CD4-positive, alpha-beta T cell treated with Interleukin-15 for 1 hour (primary cell): Measurements from ENCODE around the gene KCTD14.
"Not testable (repeated sequence)": the region's sequence is repeated elsewhere in the genome, so short reads cannot be mapped to it uniquely, and the experiment has no call there.

ENCODE experiments used
- DNase-seq: peaks from one replicate; pipeline ENCODE4 v3.0.0-alpha.2; 2020

KCTD14 gene

GRCh38 chr11:78020246-78020645, 2.8 kb downstream of the KCTD14 start:
- DNase-seq = no peak

GRCh38 chr11:78019808-78020207, 3.3 kb downstream of the KCTD14 start:
- DNase-seq = no peak

GRCh38 chr11:78015878-78016277, 7.2 kb downstream of the KCTD14 start:
- no peak for DNase-seq

GRCh38 chr11:78014937-78015520, 8.0 kb downstream of the KCTD14 start:
- DNase-seq = not testable (repeated sequence)

GRCh38 chr11:78011301-78011700, 11.8 kb downstream of the KCTD14 start:
- no peak for DNase-seq

GRCh38 chr11:78010755-78011154, 12.3 kb downstream of the KCTD14 start:
- DNase-seq = no peak

GRCh38 chr11:78010304-78010703, 12.8 kb downstream of the KCTD14 start:
- no peak for DNase-seq

GRCh38 chr11:78009062-78009461, 14.0 kb downstream of the KCTD14 start:
- no peak for DNase-seq

GRCh38 chr11:78000193-78000592, 22.9 kb downstream of the KCTD14 start:
- peak; percentile 33 for DNase-seq

- DNase-seq = peak; percentile 22
Measured at GRCh38 chr11:77999446-78000030, 23.5 kb downstream of the KCTD14 start.

- peak; percentile 98 for DNase-seq
Measured at GRCh38 chr11:77994434-77995362, 28.4 kb downstream of the KCTD14 start, which contains the start of gene INTS4. TSS of gene INTS4 (minus strand) at chr11:77994668. CDS start at chr11:77994643, 25 bp downstream.

GRCh38 chr11:77993902-77994301, 29.2 kb downstream of the KCTD14 start:
- no peak for DNase-seq

GRCh38 chr11:77990981-77991380, 32.1 kb downstream of the KCTD14 start:
- DNase-seq = no peak

GRCh38 chr11:77986456-77986855, 36.6 kb downstream of the KCTD14 start:
- not testable (repeated sequence) for DNase-seq

- DNase-seq = no peak
Measured at GRCh38 chr11:77981346-77981947, 41.6 kb downstream of the KCTD14 start.

GRCh38 chr11:77968337-77968736, 54.7 kb downstream of the KCTD14 start:
- DNase-seq = no peak

GRCh38 chr11:77967753-77968152, 55.3 kb downstream of the KCTD14 start:
- no peak for DNase-seq

GRCh38 chr11:77967121-77967520, 56.0 kb downstream of the KCTD14 start:
- DNase-seq = no peak

GRCh38 chr11:77966338-77966737, 56.7 kb downstream of the KCTD14 start:
- no peak for DNase-seq
